ENCODE data around the gene SNAI3. TPM values are rescaled to one million over a fixed set of nuclear protein-coding genes. Genes with fewer than 3 reads are reported as not detected.

SNAI3 gene
- total RNA-seq, 1 donor from 2014 or later: 7.0 TPM

GRCh38 chr16:88733630-88734360 lies 47.5 kb upstream of the SNAI3 start:
- no peak for TF ChIP-seq CTCF (IDR thresholded peaks at IDR 0.05)
- DNase-seq (no peak), ATAC-seq (no peak)
- Histone ChIP-seq H3K4me3 (no peak overlapping the region), H3K27me3 (no peaks in the 10 kb centered on the region), H3K4me1 (peaks cover 5% of the 10 kb centered on the region), H3K9me3 (no peaks in the 10 kb centered on the region), H3K36me3 (peaks cover 69% of the 10 kb centered on the region), H3K27ac (no peak overlapping the region)
- intact Hi-C loops (cut with DNase I): no loop called here

- no peaks in the 10 kb centered on the region for H3K27me3 ChIP-seq
- peaks cover 68% of the 10 kb centered on the region for H3K36me3 ChIP-seq
- no peak for TF ChIP-seq CTCF (IDR thresholded peaks at IDR 0.05)
- intact Hi-C loops (cut with DNase I): no loop called here
- H3K27ac ChIP-seq: no peak overlapping the region
- H3K4me1 ChIP-seq: peaks cover 5% of the 10 kb centered on the region
- no peak for ATAC-seq
- H3K4me3 ChIP-seq: no peak overlapping the region
- H3K9me3 ChIP-seq: no peaks in the 10 kb centered on the region
- DNase-seq: no peak
Observed at GRCh38 chr16:88732961-88733294, 46.6 kb upstream of the SNAI3 start.

GRCh38 chr16:88732172-88732960 lies 46.1 kb upstream of the SNAI3 start:
- intact Hi-C loops (cut with DNase I): no loop called here
- no peak for TF ChIP-seq CTCF (IDR thresholded peaks at IDR 0.05)

GRCh38 chr16:88731699-88732098 lies 45.4 kb upstream of the SNAI3 start:
- Histone ChIP-seq H3K4me1 (no peaks in the 10 kb centered on the region), H3K36me3 (peaks cover 75% of the 10 kb centered on the region), H3K4me3 (no peak overlapping the region), H3K27ac (no peak overlapping the region), H3K27me3 (no peaks in the 10 kb centered on the region), H3K9me3 (no peaks in the 10 kb centered on the region)
- DNase-seq (no peak), ATAC-seq (peak; percentile 2)
- intact Hi-C loops (cut with DNase I): no loop called here
- no peak for TF ChIP-seq CTCF (IDR thresholded peaks at IDR 0.05)

More at GRCh38 chr16:88732172-88732960, 46.1 kb upstream of the SNAI3 start:
- no peaks in the 10 kb centered on the region for H3K4me1 ChIP-seq
- no peak overlapping the region for H3K27ac ChIP-seq
- no peaks in the 10 kb centered on the region for H3K27me3 ChIP-seq
- no peaks in the 10 kb centered on the region for H3K9me3 ChIP-seq
- H3K36me3 ChIP-seq: peaks cover 68% of the 10 kb centered on the region
- DNase-seq (no peak), ATAC-seq (peak; percentile 3)
- H3K4me3 ChIP-seq: no peak overlapping the region

- TF ChIP-seq CTCF (IDR thresholded peaks at IDR 0.05): no peak
- intact Hi-C loops (cut with DNase I): no loop called here
- no peak for ATAC-seq
- Histone ChIP-seq H3K27ac (no peak overlapping the region), H3K9me3 (no peaks in the 10 kb centered on the region), H3K27me3 (no peaks in the 10 kb centered on the region), H3K4me3 (no peak overlapping the region), H3K36me3 (peaks cover 80% of the 10 kb centered on the region), H3K4me1 (no peaks in the 10 kb centered on the region)
- DNase-seq: no peak
Observed at GRCh38 chr16:88730632-88731607, 44.6 kb upstream of the SNAI3 start.

All from upper lobe of right lung (tissue), 1 donor.